ENCODE measurements around the gene ZNF324B.
"Not testable (repeated sequence)": the region's sequence is repeated elsewhere in the genome, so short reads cannot be mapped to it uniquely, and the experiment has no call there.

Gene ZNF324B

DNA sequence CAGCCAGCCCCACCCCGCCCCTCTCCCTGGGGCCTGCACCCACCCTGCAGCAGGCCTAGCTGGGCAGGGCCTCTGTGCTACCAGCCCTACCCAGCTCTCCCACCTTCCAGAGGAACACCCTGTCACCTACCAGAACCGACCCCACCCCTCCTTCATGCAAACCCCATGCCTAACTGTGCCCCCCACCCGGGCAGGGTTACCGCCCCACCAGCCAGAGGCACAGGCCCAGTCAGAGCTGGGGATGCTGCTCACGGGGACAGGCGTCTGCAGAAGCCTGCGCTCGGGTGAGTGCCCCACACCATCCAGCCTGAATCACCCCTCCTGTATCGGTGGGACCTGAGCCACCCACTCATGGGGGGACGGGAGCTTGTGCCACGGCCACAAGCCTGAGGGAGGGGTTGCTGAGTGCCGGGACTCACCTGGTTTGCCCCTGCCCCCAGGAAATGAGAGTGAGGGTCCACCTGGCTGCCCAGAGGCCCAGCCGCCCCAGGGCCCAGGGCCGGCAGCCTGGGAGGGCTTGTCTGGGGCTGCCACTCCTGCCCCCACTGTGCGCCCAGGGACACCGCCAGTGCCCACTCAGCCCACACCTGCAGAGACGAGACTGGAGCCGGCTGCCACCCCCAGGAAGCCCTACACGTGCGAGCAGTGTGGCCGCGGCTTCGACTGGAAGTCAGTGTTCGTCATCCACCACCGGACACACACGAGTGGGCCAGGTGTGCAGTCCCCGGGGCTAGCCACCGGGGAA lies 28.5 kb downstream of the ZNF324B start:
- in situ Hi-C loops (cut with HindIII; ENCODE audit: low sequenced_read_pairs) = no loop called here

- in situ Hi-C loops (cut with HindIII; ENCODE audit: low sequenced_read_pairs) = no loop called here
Measured at GRCh38 chr19:58480481-58480830, 29.0 kb downstream of the ZNF324B start.

DNA sequence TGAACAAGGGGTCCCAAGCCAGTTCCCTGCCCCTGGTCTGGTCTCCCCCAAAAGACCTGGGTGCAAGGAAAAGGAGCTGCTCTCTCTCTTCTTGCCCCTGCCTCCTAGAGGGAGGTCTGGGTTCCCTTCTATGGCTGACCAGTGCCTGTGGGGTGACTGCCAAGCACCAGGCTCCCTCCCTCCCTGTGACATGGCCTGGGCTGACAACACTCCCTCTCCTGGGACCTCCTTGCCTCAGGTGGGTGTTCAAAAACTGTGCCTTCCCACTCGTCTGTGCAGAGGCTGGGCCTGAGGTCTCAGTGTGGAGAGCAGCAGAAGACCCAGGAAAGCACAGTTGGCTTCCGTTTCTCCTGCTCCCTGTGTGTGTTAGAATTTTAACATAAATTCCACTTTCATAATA lies 29.4 kb downstream of the ZNF324B start:
- in situ Hi-C loops (cut with HindIII; ENCODE audit: low sequenced_read_pairs) = no loop called here

DNA sequence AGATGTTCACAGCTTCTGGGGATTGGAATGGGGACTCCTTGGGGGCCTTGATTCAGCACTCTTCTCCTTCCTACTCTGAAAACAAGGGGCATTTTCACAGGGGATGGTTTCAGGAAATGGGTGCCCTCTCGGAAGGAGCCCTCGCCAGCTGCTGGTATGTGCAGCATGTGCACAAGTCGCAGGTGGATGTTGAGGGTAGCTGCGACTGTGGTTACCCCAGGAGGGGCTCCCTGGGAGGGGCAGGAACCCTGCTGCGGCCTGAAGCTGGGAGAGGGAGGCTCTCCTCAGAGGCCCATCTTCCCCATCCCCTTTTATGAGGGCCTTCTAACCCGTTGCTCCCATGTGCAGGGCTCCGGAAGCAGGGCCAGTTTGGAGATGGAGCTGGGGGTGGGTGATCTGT lies 30.9 kb downstream of the ZNF324B start:
- in situ Hi-C loops (cut with HindIII; ENCODE audit: low sequenced_read_pairs) = no loop called here

DNA sequence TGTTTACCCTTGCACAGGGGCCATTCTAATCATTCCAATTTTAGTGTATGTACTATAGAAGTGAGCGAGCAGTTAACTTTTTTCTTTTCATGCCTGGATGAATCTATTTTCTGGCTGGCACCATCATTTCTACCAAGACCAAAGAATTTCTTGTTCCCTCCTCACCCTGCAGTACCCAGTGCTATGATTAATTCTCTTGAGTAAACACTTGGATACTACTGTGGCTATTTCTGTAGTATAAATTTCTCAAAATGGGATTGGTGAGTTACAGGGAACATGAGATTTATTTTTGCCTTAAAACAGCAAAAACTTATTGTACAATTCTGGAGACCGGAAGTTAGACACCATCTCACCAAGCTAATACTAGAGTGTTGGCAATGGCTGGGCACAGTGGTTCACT lies 32.4 kb downstream of the ZNF324B start:
- in situ Hi-C loops (cut with HindIII; ENCODE audit: low sequenced_read_pairs) = no loop called here

GRCh38 chr19:58484349-58484748 lies 32.9 kb downstream of the ZNF324B start:
- in situ Hi-C loops (cut with HindIII; ENCODE audit: low sequenced_read_pairs) = not testable (repeated sequence)

DNA sequence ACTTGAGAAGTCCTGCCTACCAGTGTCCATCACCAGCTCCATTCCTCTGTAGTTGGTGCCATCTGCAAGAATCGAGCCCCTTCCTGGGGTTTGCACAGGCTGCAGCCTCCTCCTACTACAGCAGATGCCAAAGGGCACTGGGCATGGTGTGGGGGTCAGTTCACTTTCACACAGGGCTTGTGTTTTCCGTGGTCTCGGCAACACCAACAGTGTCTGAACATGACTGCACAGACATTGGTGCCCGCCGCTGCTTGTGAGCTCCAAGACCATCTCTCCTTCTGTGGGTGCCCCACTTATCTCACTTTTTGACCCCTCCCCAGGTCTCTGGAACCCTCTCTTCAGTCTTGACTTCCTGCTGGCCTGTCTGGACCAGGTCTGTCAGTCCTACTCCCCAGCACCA lies 40.0 kb downstream of the ZNF324B start:
- in situ Hi-C loops (cut with HindIII; ENCODE audit: low sequenced_read_pairs) = no loop called here

DNA sequence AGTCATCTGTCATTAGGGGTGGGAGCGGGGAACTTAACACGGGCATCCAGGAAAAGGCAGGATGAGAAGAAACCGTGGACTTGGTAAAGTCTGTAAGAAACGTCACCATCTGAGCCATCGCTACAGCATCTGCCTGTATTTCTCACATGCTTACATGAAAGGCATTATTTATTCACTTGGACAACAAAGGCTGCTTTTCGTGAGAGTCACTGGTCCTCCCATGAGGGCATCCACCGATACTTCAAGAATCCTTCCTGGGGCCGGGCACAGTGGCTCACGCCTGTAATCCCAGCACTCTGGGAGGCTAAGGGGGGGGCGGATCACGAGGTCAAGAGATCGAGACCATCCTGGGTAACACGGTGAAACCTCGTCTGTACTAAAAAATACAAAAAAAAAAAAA lies 40.8 kb downstream of the ZNF324B start:
- in situ Hi-C loops (cut with HindIII; ENCODE audit: low sequenced_read_pairs) = no loop called here

DNA sequence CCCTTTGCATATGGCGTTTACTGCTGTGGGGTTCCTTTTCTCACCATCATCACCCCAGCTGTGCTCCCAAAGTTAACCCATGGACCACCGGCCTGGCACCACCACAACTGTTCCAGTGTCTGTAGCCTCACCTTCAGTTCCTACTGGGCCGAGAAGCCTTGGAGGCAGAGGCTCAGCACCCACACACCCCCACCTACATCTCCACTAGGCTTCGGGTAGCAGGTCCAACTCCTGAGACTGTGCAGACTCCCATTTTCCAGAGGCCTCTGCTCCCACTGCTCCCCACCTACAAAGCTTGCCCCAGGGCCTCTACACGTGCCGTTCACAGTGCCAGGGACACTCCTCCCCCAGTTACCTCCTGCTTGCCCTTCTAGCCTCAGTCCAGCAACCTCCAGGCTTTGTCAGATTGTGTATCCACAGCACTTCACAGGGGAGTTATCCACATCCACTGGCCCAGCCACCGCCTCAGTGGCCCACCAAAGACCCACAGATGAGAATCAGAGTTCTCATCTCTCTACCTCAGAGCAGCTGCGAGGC lies 46.3 kb downstream of the ZNF324B start:
- in situ Hi-C loops (cut with HindIII; ENCODE audit: low sequenced_read_pairs) = no loop called here

DNA sequence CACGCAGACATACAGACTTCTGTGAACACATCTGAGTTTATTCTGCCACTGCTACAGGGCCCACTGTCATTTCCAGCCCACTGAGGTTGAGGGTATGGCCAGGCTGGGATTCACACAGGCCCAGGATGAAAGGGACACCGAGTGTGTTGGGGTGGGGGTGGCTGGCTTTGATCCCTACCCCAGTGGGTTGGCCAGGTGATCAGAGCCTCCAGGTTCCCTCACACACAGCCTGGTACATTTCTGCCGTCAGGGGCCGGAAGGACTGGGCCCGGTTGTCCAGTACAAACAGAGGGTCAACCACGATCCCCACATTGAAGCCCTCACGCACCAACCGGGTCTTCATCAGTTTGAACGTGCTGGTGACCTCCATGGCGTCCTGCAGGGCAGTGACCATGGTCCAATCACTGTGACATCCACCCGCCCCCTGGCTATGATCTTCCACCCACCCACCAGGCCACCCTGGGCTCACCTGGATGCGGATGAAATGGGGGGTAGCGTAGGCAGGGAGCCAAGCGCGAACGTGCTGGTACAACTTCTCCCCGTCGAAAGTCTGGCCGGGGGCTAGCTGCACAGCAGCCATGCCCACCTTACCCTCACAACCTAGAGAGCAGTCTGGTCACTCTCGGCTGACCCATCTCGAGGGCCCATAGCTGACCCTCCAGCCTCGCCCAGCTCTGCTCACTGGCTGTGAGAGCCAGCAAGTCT lies 47.0 kb downstream of the ZNF324B start:
- in situ Hi-C loops (cut with HindIII; ENCODE audit: low sequenced_read_pairs) = no loop called here

- in situ Hi-C loops (cut with HindIII; ENCODE audit: low sequenced_read_pairs) = no loop called here
Measured at GRCh38 chr19:58499021-58499927, 47.9 kb downstream of the ZNF324B start.

DNA sequence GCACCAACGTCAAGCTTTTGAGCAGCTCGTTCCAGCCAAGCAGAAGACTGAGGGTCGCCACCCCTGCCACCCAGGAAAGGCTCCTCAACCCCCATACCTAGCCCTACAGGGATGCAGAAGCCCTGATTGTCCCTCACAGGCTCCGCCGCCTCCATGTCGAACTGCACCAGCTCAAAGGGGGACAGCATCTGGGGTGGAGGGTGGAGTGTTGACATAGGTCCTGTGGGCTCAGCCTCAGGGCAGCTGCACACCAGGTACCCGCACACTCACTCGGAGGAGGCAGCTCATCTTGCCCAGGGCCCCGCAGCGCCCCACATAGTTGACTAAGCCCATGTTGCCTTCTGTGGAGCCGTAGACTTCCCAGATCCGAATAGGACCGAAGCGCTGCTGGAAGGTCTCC lies 48.8 kb downstream of the ZNF324B start:
- in situ Hi-C loops (cut with HindIII; ENCODE audit: low sequenced_read_pairs) = no loop called here

All from endothelial cell of hepatic sinusoid (primary cell).